ENCODE data around the gene C11orf65.

Gene C11orf65

DNA sequence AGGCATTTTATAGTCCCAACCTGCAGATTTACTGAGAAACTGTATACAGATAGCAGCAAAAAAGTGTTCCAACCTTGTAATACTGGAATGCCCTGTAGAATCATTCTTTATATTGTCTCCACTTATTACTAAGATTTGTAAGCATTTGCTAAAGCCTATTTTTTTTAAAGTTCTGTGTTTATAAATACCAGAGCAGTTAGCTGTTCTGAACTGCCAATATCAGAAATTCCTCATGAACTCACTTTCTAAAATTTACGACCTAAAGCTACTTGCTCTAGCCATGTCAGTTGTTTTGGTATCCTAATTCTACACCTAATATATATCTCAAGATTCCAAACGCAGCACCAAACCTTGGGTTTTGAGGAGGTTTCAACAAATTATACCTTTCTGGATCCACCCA, 103.2 kb downstream of the C11orf65 start:
- H3K4me1 ChIP-seq (ENCODE audit: control insufficient read depth, insufficient read depth, low read length) = peaks cover 34% of the 10 kb centered on the region
- H3K4me3 ChIP-seq (ENCODE audit: low read length) = no peak overlapping the region
- H3K4me2 ChIP-seq (ENCODE audit: low read length) = peak overlapping the region; percentile 42
- H3K9ac ChIP-seq (ENCODE audit: low read depth, low read length) = no peak overlapping the region
- peaks cover 7% of the 10 kb centered on the region for H3K36me3 ChIP-seq (ENCODE audit: insufficient read depth, low read length)
- no peaks in the 10 kb centered on the region for H3K27me3 ChIP-seq (ENCODE audit: control insufficient read depth, insufficient read depth, low read length)
- H3K9me3 ChIP-seq (replicated peaks; ENCODE audit: low read length) = no peaks in the 10 kb centered on the region

DNA sequence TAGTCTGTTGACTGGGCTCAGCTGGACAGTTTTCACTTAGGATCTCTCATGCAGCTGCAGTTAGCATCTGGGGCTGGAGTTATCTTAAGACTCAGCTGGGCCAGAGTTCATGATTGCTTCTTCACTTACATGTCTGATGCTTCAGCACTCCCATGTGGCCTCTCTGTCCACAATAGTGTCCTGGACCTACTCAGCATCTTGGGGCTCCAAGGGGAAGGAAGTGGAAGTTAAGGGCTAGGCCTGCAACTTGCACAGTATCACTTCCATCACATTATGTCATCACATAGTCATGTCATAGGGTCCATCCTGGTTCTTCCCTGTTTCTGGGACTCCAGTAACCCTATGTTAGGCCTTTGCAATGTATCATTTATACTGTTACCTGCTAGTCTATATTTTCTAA, 115.9 kb downstream of the C11orf65 start:
- Histone ChIP-seq H3K4me2 (ENCODE audit: low read length) (no peak overlapping the region), H3K27me3 (ENCODE audit: control insufficient read depth, insufficient read depth, low read length) (no peaks in the 10 kb centered on the region), H3K4me3 (ENCODE audit: low read length) (no peak overlapping the region), H3K36me3 (ENCODE audit: insufficient read depth, low read length) (peaks cover 63% of the 10 kb centered on the region), H3K9me3 (replicated peaks; ENCODE audit: low read length) (no peaks in the 10 kb centered on the region), H3K9ac (ENCODE audit: low read depth, low read length) (no peak overlapping the region), H3K4me1 (ENCODE audit: control insufficient read depth, insufficient read depth, low read length) (no peaks in the 10 kb centered on the region)

DNA sequence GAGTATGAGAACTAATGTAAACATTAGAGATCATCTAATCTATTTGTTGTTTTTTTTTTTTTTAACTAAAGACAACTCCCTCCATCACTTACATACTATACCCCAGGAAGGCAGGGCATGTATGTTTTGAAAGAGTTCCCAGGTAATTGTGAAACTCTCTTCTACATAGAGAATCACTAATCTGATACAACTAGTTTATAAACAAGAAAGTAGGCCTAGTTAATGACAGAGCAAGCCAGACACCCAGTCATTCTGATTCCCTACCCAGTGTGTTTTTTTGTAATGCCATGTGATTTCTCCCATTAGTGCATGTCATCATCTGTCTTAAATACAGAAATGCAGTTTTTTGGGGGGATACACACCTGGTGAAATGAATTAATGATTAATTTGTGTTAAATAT, 120.9 kb downstream of the C11orf65 start:
- peaks cover 35% of the 10 kb centered on the region for H3K36me3 ChIP-seq (ENCODE audit: insufficient read depth, low read length)
- H3K4me2 ChIP-seq (ENCODE audit: low read length) = no peak overlapping the region

DNA sequence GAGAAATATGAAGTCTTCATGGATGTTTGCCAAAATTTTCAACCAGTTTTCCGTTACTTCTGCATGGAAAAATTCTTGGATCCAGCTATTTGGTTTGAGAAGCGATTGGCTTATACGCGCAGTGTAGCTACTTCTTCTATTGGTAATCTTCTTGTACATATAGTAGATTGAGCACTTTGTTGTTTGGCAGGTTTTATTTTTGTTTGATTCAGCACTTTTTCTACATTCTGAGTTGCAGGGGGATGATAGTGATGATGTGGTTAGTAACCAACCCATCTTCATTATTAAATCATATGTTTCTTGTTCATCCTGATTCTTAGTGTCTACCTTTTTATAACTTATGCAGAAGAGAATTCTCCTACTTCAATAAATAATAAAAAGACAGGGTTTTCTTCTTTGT, 121.6 kb downstream of the C11orf65 start:
- Histone ChIP-seq H3K4me1 (ENCODE audit: control insufficient read depth, insufficient read depth, low read length) (no peaks in the 10 kb centered on the region), H3K4me3 (ENCODE audit: low read length) (no peak overlapping the region), H3K27me3 (ENCODE audit: control insufficient read depth, insufficient read depth, low read length) (no peaks in the 10 kb centered on the region), H3K9me3 (replicated peaks; ENCODE audit: low read length) (no peaks in the 10 kb centered on the region), H3K9ac (ENCODE audit: low read depth, low read length) (no peak overlapping the region), H3K36me3 (ENCODE audit: insufficient read depth, low read length) (peaks cover 32% of the 10 kb centered on the region), H3K4me2 (ENCODE audit: low read length) (no peak overlapping the region)

More for the DNA sequence above, 120.9 kb downstream of the C11orf65 start:
- Histone ChIP-seq H3K27me3 (ENCODE audit: control insufficient read depth, insufficient read depth, low read length) (no peaks in the 10 kb centered on the region), H3K4me1 (ENCODE audit: control insufficient read depth, insufficient read depth, low read length) (no peaks in the 10 kb centered on the region), H3K9ac (ENCODE audit: low read depth, low read length) (no peak overlapping the region), H3K4me3 (ENCODE audit: low read length) (no peak overlapping the region), H3K9me3 (replicated peaks; ENCODE audit: low read length) (no peaks in the 10 kb centered on the region)

DNA sequence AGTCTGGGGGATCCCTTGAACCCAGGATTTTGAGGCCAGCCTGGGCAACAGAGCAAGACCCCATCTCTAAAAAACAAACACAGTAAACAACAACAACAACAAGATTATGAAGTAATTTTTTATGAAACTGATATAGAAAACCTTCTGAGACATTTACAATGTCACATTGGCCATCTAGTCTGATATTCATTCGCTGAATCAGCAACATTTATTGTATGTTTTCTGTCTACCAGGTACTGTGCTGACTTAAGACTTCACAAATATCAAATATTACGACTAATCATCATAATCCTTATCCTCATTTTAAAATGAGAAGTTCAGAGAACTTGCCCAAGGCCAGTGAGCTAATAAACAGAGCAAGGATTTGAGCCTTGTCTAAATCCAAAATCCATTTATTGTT, 123.6 kb downstream of the C11orf65 start:
- H3K9ac ChIP-seq (ENCODE audit: low read depth, low read length) = no peak overlapping the region
- H3K4me2 ChIP-seq (ENCODE audit: low read length) = no peak overlapping the region
- H3K4me3 ChIP-seq (ENCODE audit: low read length) = no peak overlapping the region
- no peaks in the 10 kb centered on the region for H3K4me1 ChIP-seq (ENCODE audit: control insufficient read depth, insufficient read depth, low read length)
- H3K9me3 ChIP-seq (replicated peaks; ENCODE audit: low read length) = no peaks in the 10 kb centered on the region
- peaks cover 20% of the 10 kb centered on the region for H3K36me3 ChIP-seq (ENCODE audit: insufficient read depth, low read length)
- H3K27me3 ChIP-seq (ENCODE audit: control insufficient read depth, insufficient read depth, low read length) = no peaks in the 10 kb centered on the region

DNA sequence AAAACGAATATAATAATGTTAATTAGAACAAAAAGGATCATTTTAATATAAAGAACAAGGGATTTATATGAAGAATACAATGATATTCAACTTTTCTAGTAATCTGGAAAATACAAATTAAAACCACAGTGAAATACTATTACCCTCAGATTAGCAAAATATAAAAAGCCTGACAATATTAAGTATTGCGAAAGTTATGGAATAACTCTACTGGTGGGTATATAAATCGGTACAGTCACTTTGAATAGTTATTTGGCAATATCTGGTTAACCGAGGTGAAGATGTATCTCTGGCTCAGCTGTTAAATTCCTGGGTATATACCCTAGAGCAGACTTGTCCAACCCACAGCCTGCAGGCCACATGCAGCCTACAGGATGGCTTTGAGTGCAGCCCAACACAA, 125.7 kb downstream of the C11orf65 start:
- Histone ChIP-seq H3K4me2 (ENCODE audit: low read length) (no peak overlapping the region), H3K9ac (ENCODE audit: low read depth, low read length) (no peak overlapping the region), H3K4me3 (ENCODE audit: low read length) (no peak overlapping the region), H3K9me3 (replicated peaks; ENCODE audit: low read length) (no peaks in the 10 kb centered on the region), H3K4me1 (ENCODE audit: control insufficient read depth, insufficient read depth, low read length) (no peaks in the 10 kb centered on the region), H3K36me3 (ENCODE audit: insufficient read depth, low read length) (peaks cover 16% of the 10 kb centered on the region), H3K27me3 (ENCODE audit: control insufficient read depth, insufficient read depth, low read length) (no peaks in the 10 kb centered on the region)

DNA sequence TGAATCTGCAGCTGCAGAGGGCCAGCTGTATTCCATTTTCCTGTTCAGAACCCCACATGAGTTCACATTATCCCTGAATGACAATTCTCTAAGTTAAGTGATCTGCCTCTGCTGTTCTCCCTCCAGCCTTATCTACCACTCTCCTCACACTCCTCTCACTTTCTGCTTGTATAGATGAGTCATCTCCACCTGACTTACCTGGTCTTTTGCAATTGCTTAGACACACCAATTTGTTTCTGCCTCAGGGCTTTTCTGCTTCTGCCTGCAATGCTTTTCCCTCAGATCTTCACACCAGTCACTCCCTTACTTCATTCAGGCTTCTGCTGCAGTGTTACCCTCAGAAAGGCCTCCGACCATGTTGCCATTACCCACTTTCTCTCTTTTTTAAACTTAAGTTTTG, 126.4 kb downstream of the C11orf65 start:
- Histone ChIP-seq H3K36me3 (ENCODE audit: insufficient read depth, low read length) (peaks cover 17% of the 10 kb centered on the region), H3K4me3 (ENCODE audit: low read length) (no peak overlapping the region), H3K9ac (ENCODE audit: low read depth, low read length) (no peak overlapping the region), H3K4me2 (ENCODE audit: low read length) (no peak overlapping the region), H3K9me3 (replicated peaks; ENCODE audit: low read length) (no peaks in the 10 kb centered on the region), H3K27me3 (ENCODE audit: control insufficient read depth, insufficient read depth, low read length) (no peaks in the 10 kb centered on the region), H3K4me1 (ENCODE audit: control insufficient read depth, insufficient read depth, low read length) (no peaks in the 10 kb centered on the region)

DNA sequence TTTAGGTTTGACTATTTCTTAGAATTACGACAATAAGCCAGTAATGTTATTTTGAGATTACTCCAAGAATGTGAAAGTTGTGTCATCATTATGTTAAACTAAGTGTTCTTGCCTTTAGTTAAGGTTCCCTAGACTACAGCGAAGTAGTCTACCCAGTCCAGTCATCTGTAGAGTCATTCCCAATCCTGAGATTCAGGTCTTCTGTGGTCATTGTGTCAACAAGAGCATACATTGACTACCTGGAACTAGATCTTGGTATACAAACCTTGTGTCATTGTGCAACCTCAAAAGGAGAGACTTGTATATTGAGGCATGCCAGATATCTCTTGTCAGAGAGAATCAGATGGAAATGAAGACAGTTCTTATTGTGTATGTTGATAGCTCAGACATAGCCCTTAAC, 128.6 kb downstream of the C11orf65 start:
- Histone ChIP-seq H3K4me3 (ENCODE audit: low read length) (no peak overlapping the region), H3K4me2 (ENCODE audit: low read length) (no peak overlapping the region), H3K9ac (ENCODE audit: low read depth, low read length) (no peak overlapping the region), H3K27me3 (ENCODE audit: control insufficient read depth, insufficient read depth, low read length) (no peaks in the 10 kb centered on the region), H3K36me3 (ENCODE audit: insufficient read depth, low read length) (peaks cover 29% of the 10 kb centered on the region), H3K4me1 (ENCODE audit: control insufficient read depth, insufficient read depth, low read length) (no peaks in the 10 kb centered on the region), H3K9me3 (replicated peaks; ENCODE audit: low read length) (no peaks in the 10 kb centered on the region)

DNA sequence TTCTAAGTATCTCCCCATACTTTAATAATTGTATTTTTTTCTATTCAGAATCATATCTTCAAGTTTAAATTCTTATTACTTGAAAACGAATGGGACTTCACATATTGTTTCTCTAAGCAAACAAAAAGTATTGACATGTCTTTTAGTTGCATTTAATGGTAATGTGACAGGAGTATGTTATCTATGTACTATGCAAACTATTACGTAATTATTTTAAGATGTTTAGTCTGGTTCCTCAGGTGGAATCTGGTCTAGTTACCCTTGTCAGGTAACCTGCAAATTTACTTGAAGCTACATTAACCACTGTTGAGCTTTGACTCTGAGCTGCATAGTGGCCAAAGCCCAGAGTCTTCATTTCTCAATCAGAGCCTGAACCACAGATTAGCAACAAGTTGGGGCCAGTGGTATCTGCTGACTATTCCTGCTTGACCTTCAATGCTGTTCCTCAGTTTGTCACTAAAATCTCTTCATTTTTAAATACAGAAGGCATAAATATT, 133.9 kb downstream of the C11orf65 start:
- no peaks in the 10 kb centered on the region for H3K9me3 ChIP-seq (replicated peaks; ENCODE audit: low read length)
- peaks cover 48% of the 10 kb centered on the region for H3K36me3 ChIP-seq (ENCODE audit: insufficient read depth, low read length)
- no peak overlapping the region for H3K4me2 ChIP-seq (ENCODE audit: low read length)
- H3K4me3 ChIP-seq (ENCODE audit: low read length) = no peak overlapping the region
- H3K4me1 ChIP-seq (ENCODE audit: control insufficient read depth, insufficient read depth, low read length) = no peaks in the 10 kb centered on the region
- H3K9ac ChIP-seq (ENCODE audit: low read depth, low read length) = no peak overlapping the region
- H3K27me3 ChIP-seq (ENCODE audit: control insufficient read depth, insufficient read depth, low read length) = no peaks in the 10 kb centered on the region

Data from skeletal muscle satellite cell (primary cell).